Measurements from ENCODE around the gene BRINP2.

DNA sequence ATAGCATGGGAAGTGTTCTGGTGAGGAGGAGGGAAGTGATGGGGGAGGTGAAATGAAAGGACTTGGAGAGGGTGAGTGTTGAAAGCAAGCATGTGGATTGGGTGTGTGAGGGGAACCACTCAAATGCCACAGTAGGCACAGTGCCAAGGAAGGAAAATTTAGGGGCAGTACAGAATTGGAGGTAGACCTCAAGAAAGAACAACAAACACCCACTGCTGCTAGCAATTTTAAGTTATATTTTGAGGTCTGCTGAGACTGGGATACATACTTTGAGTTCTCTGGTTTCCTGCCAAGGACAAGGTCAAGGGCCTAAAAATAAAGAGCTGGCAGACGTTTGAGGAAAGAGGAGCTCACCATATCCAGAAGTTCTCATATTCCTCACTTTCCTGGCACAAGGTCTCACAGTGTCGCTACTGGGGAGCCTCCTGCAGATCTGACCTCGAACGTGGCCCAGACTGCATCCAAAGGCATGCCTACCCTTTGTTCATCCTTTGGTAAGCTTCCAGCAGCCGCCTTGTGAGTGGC lies 104.0 kb downstream of the BRINP2 start:
- TF ChIP-seq SP1 (IDR thresholded peaks at IDR 0.05) = no peak
- no peak for TF ChIP-seq ELF4 (IDR thresholded peaks at IDR 0.05)

Data from HEK293T (cell line).